K562 (cell line): ENCODE data around the gene CYP4V2. TPM values are rescaled to one million over a fixed set of nuclear protein-coding genes. Genes with fewer than 3 reads are reported as not detected.

ENCODE experiments used
- CHD1 ChIP-seq: fragments of 200-600 bp; sonication (generic); IDR thresholded peaks from one replicate; pipeline ENCODE4 v1.6.1; 2012; ENCODE audit warnings: mild to moderate bottlenecking, moderate library complexity, low read length, inconsistent platforms
- E2F5 ChIP-seq: sonication (generic); formaldehyde crosslinking; IDR thresholded peaks from 2 replicates; pipeline ENCODE4 v1.8.0; 2022; ENCODE audit warnings: mild to moderate bottlenecking, missing genetic modification reagents
- PTTG1 ChIP-seq: fragments of 450-650 bp; IDR thresholded peaks from 2 replicates; pipeline ENCODE4 v1.6.1; 2016; ENCODE audit warnings: low read depth, mild to moderate bottlenecking, missing genetic modification characterization, missing compliant biosample characterization
- RBM25 ChIP-seq: fragments of 200-400 bp; formaldehyde crosslinking; IDR thresholded peaks from 2 replicates; pipeline ENCODE4 v1.6.1; 2018; ENCODE audit warnings: low read length, low read depth, moderate library complexity; ENCODE audit not compliant: severe bottlenecking
- SRF ChIP-seq, 2 experiments: fragments of 250-450, 450-650 bp in 1 of 2; sonication (Bioruptor Pico) in 1 of 2; sonication (generic) in 1 of 2; formaldehyde crosslinking; IDR thresholded peaks; 2 replicates each; pipeline versions ENCODE4 v1.5.0 to v1.5.1; 2020 to 2022; ENCODE audit warnings: mild to moderate bottlenecking in 1 of 2, missing genetic modification reagents in 1 of 2
- ZNF449 ChIP-seq: fragments of 250-450 bp; sonication (Bioruptor Pico); IDR thresholded peaks from 2 replicates; pipeline ENCODE4 v1.8.0; 2022; ENCODE audit warnings: moderate library complexity, mild to moderate bottlenecking, inconsistent platforms
- polyA plus RNA-seq, 8 experiments: library from polyadenylated mRNA; depleted of rRNA in 4 of 8; stranded (reverse) in 5 of 8; unstranded in 3 of 8; fragments of >200 nt; fragmentation: Nextera tagmentation in 2 of 8; fragmentation: Illumina TruSeq in 1 of 8; extraction: Ambion mirVana in 2 of 8; extraction: Trizol in 1 of 8; gene quantifications; 2 replicates each; pipeline versions ENCODE4 v1.2.1 to v1.2.3, GENCODE V29; 2011 to 2014; ENCODE audit warnings: inconsistent platforms in 1 of 8, missing spikeins in 1 of 8
- total RNA-seq, 7 experiments: library from RNA; depleted of rRNA in 6 of 7; stranded (reverse); fragments of >200 nt in 6 of 7; fragmentation: Illumina TruSeq in 2 of 7; extraction: Trizol in 2 of 7; gene quantifications; 2 replicates each; pipeline versions ENCODE4 v1.2.1 to v1.2.3, GENCODE V29; 2011 to 2021; ENCODE audit warnings: low replicate concordance in 1 of 7
- TF ChIP-seq, protein P1 (sequence below), 2 experiments: fragments of 250-450 bp in 1 of 2; fragments of 450-650 bp in 1 of 2; sonication (Bioruptor Pico) in 1 of 2; IDR thresholded peaks; 2 replicates each; pipeline versions ENCODE4 v1.6.1 to v1.8.0; 2016 to 2021; ENCODE audit warnings: mild to moderate bottlenecking in 2 of 2, moderate library complexity in 2 of 2, missing compliant biosample characterization in 1 of 2, missing genetic modification characterization in 1 of 2

The CYP4V2 gene
- total and polyA plus RNA-seq, 9 of the 15 experiments (the other 6 are each of a cell fraction or from before 2014, with no cell fraction given) = 1.1 to 8.3 (median 3.9) TPM

- TF ChIP-seq ZNF449 (no peak), SRF (CRISPR knock-in tag; IDR thresholded peaks at IDR 0.05) (peak in 1 of 2 experiments; percentile 25; a peak in 1 of 4 replicates), PTTG1 (tag) (no peak), RBM25 (no peak), CHD1 (peak; percentile 29), E2F5 (CRISPR knock-in tag) (no peak)
- TF ChIP-seq, protein P1, sequence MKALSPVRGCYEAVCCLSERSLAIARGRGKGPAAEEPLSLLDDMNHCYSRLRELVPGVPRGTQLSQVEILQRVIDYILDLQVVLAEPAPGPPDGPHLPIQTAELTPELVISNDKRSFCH (CRISPR knock-in tag; IDR thresholded peaks at IDR 0.05) = no peak
- TF ChIP-seq, protein P1 (tag; IDR thresholded peaks at IDR 0.05) = no peak
Observed at GRCh38 chr4:186190581-186191199, 677 bp upstream of the CYP4V2 start (continued).
